HCEC 1CT (cell line): Measurements from ENCODE around the gene RTN4R.
"Not testable (repeated sequence)": the region's sequence is repeated elsewhere in the genome, so short reads cannot be mapped to it uniquely, and the experiment has no call there.

Experiments
- DNase-seq: peaks from one replicate; pipeline ENCODE4 v3.0.0-alpha.2; 2017

Gene RTN4R

DNA sequence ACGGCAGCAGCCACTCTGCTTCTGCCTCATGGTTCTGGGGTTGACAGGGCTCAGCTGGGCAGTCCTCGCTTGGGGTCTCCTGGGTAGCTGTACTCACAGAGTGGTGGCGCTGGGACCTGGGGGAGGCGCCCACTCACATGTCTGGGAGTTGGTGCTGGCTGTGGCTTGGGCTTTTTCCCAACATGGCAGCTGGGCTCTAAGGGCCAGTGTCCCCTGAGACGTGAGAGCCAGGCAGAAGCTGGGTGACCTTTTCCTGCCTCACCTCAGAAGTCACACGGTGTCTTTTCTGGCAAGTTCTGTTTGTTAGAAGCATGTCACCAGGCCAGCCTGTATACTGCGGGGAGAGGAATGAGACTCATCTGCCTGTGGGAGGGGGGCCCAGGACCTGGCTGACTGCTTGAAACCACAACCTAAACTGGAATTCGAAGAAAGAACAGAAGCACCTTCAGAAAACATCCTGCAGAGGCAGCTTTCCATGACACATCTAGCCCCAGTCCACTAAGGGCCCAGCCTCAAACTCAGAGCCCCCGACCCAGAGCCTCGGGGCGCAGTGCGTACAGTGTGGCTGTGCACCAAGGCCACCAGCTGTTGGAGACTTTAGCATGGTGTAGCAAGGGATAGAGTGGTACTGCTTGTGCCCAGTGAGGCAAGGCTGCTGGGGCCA is 37.2 kb upstream of the RTN4R start:
- not testable (repeated sequence) for DNase-seq

DNA sequence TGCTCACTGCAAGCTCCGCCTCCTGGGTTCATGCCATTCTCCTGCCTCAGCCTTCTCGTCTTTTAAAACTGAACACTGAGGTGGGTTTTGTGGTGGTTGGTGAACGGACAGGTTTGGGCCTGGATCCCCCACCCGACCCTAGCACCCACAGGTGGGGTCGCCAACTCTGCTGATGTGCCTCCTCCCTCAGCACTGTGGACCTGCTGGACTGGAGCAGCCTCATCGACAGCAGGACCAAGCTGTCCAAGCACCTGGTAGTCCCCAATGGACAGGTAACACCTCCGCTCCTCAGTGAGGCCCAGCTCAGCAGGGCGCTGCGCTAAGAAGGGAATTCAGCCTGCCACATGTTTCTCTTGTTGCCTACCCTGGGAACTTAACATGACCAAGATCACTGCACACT is 36.5 kb upstream of the RTN4R start:
- DNase-seq: no peak

DNA sequence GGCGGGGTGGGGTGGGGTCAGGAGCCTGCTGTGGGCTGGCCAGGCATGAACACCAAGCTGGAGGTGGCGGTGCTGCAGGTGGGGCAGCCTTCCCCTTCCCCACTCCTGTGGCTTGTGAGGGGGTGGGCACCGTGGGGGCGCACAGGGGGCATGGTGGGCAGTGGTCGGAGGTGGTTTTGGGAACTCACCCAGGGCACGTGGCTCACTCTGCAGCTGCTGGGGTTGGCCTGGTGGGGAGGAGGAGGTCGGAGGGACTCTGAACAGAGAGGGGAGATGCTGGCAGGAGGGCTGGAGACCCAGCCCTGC is 35.1 kb upstream of the RTN4R start:
- DNase-seq: not testable (repeated sequence)

DNA sequence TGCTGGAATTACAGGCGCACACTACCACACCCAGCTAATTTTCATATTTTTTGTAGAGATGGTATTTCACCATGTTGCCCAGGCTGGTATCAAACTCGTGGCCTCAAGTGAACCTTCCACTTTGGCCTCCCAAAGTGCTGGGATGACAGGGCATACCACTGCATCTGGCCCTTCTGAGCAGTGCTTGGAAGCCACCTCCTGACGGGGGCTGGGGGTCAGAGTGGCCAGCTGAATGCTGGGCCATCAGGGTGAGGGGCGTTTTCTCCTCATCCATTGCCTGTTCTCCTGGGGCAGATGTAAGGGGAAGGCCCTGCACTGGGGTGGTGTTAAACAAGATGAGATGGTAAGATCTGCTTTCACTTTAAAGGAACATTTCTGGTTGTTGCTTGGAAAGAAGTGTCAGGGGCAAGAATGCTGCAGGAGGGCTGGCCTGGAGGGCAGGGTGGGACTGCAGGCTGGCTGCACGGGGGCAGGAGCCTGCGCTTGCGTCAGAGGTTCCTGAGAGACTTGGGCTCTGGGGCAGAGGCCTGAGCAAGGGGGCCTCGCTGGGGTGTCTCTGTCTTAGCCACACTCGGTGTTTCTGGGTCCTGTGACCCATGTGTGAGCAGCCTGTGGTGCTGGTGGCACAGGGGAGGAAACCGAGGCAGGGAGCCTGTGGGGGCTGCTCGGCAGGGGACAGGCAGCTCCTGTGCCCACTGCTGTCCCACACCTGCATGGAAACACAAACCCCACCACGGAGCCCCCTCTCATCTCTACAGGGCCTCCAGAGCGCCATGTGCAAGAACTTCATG is 34.5 kb upstream of the RTN4R start:
- no peak for DNase-seq

DNA sequence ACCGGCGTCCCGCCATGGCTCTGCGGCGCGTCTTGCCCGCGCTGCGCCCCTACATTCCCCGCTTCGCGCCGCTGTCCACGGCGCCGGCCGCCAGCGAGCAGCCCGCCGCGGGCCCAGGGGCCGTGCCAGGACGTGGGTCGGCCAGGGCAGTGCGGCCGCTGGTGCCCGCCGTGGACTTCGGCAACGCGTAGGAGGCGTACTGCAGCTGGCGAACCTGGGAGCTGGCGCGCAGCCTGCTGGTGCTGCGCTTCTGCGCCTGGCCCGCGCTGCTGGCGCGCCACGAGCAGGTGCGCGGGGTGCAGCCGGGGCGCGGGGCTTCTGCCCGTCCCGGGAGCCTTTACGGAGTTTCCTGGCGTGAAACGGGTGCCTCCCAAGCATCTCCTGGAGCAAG is 31.6 kb upstream of the RTN4R start:
- no peak for DNase-seq

DNA sequence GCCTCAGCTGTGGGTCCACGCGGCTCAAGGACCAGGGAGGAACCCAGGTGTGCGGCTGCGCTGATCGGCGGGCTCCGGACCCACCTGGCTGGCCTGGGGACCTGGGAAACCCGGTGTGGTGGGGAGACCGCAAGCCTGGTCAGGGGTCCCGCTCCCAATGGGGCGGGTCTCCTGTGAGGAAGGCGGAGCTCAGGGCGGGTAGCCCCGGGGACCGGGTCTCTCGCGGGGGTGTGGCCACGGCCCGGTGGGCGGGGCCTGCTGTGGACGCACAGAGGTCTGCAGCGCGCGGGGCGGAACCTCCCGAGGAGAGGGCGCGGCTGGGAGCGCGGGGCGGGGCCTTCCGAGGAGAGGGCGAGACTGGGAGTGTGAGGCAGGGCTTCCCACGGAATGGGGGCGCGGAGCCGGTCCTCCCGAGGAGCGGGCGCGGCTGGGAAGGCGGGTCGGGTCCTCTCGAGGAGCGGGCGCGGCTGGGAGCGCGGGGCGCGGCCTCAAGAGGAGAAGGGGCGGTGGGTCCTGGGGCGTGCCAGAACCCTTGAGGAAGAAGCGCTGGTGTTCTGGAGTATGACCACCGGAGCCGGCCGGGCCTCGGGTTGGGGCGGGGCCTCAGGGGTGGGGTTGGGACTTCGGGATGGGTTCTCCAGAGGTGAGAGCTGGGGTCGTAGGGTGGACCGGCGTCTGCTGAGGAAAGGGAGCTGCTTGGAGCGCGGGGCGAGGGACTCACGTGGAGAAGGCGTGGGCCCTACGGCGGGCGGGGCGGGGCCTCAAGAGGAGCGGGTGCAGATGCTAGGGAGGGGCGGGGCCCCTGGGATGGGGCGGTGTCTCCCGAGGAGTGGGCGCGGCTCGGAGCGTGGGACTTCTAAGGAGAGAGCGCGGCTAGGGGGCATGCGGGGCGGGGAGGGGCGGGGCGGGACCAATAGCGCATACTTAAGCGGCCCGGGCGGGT is 31.0 kb upstream of the RTN4R start:
- DNase-seq: peak; percentile 51

DNA sequence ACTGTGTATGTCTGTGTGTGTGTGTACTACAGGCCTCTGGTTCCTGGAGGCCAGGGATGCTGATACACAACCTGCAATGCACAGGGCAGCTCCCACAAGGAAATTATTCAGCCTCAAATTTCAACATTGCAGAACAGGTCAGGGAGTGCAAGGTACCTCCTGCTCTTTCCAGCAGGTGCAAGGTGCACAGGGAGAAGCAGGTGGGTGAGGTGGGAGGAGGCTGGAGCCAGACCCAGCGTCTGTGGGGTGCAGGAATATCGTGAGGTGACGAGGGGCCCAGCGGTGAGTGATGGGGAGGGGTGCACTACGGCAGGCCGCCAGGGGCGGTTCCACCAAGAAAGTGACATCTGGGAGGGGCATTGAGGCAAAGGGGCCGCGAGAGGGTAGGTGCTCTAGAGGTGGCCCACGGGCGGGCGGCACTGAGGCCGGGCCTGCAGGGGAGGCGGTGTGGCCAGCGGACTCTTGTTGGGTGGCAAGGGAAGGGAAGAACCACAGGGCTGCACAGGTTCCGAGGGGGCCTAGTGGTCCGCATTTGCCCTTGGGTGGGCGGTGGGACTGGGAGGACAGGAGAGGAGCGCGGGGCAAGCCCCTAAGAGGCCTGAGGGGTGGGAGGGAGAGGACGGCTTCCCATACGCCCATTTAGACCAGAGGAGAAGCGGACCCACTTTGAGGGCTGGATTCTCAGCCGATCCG is 30.1 kb upstream of the RTN4R start:
- no peak for DNase-seq

DNA sequence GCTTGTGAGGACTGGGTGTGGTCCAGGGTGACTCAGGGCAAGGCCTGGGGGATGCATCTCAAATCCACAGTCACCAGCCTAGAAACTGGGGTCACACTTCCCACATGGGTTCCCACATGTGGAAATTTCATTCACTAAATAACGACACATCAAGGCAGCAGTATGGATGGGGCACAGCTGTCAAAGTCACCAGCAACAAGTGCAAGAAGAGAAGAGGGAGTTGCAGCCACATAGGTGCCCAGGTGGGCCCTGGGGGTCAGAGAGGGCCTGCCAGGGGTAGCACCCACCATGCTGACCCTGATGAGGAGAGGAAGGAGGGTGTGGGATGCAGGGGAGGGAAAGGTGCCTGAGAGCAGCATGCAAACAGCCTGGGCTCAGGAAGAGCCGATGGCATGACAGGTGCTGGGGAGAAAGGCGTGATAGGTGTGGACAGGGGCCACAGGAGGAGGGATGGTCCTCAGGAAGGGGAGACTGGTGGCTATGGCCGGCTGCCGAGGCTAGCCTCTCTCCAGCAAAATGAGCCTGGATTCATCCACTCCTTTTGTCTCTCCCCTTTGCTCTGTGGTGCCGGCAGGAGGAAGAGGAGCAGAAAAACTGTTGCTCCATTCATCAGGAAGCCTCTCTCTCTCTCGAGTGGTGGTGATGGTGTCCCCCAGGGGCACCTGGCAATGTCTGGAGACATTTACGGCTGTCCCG is 29.4 kb upstream of the RTN4R start:
- DNase-seq: no peak

DNA sequence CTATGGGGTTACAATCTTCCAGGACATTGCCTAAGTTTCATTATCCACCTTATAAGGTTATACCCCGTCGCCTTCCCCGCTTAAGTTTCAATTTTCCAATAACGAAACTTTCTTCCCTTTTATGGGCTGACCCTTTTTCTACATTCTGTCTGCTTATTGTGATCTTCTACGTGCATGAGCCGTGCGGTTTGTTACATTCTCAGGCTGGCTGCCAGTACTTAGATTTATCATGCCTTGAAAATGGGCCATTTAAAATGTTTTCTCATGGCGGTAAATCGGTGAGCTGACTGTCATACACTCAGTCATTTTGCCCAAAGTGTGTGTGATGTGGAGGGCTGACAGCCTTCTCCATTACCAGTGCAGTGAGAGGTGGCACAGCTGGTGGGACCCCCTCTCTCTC is 28.5 kb upstream of the RTN4R start:
- no peak for DNase-seq

DNA sequence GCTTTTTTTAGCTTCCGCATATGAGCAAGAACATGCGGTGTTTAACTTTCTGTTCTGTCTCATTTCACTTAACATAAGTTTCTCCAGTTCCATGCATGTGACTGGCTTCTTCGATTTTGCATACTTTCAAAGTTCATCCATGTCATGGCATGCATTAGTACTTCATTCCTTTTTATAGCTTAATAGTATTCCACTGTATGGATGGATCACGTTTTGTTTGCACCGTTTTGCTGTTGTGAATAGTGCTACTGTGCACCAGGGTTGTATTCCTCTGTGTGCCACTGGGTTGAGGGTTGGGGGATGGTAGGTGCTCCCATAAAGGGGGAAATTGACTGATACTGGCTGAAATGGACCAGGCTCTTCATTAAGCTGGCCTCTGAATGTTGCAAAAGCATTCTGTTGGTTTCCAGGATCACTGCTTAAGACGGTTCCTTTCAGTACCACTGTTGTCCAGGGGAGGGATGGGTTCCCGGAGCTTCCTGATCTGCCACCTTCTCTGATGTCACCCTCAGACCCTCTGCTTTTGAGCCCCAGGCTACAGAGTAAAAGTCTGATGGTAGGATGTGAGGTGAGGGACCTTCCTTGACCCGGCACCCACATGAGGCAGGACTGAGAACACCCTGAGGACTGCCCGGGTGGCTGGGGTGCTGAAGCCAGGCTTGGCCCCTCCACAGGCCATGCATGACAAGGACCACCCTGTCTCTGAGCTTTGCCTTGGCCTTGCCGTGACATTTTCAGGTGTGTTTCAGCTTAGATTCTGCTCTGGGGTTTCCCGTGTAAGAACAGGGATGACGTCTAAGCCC is 27.3 kb upstream of the RTN4R start:
- DNase-seq: no peak

DNA sequence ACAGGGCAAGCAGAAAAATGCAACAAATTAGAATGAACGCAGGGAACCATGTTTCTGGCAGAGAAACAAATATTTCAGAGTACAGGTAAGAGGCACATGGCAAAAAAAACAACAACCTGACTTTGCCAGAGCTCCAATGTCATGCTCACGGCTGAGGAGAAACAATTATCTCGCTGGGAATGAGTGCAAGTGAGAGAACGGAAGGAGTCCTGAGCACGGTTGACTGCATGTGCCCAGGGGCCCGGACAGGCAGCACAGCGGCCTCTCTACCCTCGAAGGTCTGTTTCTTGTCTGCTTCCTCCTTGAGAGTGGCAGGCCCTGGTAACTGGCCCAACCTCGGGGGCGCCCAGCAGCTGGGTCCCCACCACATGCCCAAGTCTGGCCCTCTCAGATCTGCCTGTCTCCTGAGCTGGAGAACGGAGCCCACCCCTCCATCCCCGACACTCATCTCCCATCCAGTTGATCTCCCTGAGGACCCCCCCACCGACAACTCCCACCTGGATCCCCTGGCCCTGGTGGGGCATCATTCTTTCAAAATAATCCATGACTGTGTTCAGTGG is 24.6 kb upstream of the RTN4R start:
- no peak for DNase-seq

DNA sequence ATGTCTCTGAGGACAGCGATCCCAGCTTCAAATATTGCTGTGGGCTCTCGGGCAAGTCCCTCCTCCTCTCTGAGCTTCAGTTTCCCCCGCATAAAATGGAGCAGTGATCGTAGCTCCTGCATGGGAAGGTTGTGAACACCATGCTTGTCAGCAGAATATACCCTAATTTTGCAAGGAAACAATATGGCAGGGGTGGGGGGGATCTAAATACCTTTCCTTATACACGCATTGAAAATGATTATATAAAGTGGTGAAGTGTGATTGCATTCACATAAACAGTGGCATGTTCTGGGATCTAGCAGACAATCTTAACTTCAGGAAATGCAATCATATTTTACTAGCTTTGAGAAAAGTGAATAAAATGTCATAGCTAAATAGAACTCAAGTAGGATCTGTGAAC is 24.0 kb upstream of the RTN4R start:
- no peak for DNase-seq

DNA sequence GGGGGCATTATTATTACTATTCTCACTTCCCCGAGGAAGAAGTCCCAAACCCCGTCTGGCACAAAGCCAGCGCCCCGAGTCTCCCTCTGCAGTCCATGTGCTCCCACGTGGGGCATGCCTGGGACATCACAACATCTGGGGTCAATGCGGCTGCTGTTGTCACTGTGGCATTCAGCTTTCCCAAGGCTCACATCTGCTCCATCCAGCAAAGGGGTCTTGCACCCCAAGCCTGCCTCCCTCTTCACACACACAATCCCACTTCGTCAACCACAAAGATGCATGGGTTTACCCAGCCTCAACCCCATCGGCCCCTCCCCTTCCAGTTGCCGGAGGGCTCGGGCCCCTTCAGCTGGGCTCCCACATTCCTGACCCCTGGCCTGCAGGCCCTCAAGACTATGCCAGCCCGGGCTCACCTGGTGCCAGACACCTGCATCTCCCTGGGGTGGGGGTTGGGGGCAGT is 23.5 kb upstream of the RTN4R start:
- no peak for DNase-seq

DNA sequence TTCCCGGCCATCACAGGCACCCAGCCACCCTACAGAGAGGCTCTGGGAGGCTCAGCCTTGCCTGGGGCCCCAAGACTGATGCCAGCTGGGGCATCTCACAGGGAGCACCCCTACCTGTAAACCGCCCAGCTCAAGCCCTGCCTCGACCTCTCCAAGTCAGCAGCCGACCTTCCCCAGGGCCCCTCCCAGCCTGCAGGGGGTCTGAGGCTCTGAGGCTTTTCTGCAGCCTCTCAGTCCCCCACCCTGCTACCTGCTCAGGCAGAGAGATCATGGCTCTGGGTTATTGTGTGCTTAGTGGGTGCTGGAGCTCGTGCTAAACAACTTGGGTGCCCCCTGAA is 23.1 kb upstream of the RTN4R start:
- DNase-seq: no peak

DNA sequence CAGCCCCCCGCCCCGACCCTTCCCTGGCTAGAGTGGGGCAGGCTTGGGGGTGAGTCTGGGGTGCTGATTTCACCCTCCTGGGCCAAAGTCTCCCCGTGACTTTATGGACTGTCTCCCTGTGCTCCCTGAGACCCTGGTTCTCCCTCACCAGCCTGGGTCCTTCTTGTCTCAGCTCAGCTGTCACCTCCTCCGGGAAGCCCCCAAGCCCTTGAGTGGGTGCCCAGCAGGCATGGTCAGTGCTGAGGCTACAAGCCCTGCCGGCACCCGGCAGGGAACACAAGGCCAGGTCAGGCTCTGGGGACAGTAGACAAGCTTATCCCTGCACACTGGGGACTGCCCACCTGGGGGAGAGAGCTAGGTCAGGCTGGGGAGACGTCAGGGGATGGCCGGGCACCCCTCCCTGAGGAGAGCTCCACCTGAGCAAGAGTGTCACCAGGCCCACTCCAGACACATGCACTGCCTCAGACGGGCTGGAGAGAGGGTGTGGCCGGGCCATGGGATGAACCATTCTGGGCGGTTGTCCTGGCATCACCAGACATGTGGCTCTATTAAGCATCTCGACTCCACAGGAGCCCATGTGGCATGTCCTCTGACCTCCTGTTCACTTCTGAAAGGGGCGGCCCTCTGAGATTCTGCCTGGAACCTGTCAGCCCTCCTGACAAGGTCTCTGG is 22.6 kb upstream of the RTN4R start:
- DNase-seq: no peak

DNA sequence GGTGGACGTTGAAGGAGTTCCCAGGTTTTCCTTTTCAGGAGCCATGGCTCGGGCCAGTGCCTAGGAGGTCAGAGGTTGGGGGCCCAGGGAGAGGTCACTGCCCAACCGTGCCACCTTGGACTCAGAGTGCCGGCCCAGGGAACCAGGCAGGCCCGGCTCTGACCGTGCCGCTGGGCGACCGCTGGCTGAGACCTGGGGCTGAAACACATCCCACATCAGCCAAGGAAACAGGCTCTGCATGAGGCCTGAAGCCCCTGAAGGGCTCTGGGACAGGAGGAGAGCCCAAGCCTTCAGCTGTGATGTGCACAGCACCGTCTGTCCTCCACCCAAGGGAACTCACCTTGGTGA is 21.9 kb upstream of the RTN4R start:
- DNase-seq: no peak

DNA sequence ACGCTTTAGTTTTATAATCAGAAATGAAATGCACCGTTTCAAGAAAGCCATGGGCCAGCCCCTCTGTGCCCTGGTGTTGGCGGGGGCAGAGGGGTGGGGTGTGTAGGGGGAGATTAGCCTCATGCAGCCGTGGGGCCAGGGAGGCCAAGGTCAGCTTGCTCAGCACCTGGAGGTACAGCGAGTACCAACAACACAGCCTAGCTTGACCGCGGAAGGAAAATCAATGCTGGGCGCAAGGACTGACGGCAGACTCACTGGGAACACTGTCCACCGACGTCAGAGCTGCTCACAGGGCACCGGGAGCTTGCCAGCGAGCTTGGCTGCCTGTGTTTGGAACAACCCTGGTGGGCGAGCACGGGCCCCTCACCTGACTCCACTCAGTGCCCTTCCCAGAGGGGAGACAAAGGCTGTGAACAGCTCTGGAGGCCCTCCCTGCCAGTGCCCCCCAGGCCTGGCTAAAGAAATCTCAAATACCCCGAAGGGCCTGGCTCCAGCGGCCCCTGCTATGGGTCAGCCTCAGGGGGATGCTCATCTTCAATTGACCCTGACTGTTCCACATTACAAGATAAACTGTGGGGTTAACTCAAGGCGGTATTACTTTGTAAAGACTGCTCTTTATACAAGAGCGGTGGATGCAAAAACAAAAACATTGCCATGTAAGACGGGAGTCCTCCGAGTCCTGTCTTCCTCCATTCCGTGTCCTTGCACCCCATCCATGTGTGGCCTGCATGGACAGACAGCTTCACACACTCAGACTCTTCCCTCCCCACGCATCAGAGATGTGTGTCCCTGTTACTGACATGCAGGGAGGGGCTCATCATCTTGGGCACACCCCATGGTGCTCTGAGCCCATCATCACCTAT is 21.3 kb upstream of the RTN4R start:
- DNase-seq: not testable (repeated sequence)

DNA sequence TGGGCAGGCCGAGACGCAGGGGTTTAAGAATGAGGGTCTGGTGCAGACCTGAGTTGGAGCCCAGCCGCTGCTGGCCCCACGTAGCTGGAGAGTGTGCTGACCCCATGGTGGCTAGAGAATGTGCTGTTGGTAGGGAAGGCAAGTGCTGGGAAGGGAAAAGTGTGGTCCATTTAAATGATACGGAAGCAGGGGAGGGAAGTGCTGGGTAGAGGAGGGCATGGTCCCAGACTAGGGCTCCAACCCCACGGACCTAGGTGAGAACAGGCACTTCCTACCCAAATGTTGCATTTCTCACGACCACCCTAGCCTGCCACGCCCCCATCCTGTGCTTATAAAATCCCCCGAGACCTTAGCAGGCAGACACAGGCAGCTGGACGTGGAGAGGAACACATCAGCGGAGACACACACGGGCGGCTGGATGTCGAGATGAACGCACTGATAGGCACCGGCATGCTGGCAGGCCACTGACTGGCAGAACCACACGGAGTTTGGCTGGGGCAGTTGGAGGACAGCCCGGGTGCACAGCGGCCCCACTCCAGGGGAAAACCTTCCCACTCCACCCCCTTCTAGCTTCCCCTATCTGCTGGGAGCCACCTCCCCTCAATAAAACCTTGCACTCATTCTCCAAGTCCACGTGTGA is 18.8 kb upstream of the RTN4R start:
- not testable (repeated sequence) for DNase-seq

DNA sequence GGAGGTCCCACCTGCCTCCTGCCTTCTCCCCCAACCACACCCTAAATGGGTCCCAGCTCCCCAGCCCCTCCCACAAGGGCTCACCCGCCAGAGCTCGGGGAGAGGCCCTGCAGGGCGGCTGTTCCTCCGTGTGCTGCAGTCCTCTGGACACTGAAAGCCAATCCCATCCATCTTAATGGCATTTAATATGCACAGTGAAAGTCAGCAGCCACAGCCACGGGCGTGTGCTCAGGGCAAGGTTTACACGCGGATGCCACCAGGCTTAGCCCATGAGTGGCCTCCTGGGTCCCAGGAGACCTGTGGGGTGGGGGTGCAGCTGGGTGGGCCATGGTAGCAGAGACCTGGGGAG is 18.2 kb upstream of the RTN4R start:
- DNase-seq: not testable (repeated sequence)
